HepG2 (cell line): ENCODE results near the gene PLEKHA8. TPM values are rescaled to one million over a fixed set of nuclear protein-coding genes. Genes with fewer than 3 reads are reported as not detected.
A peak's percentile ranks its signal among the peaks of the same experiment; 100 is the strongest.

ENCODE experiments used
- BRD4 ChIP-seq: sonication (generic); formaldehyde crosslinking; IDR thresholded peaks from 2 replicates; pipeline ENCODE4 v1.4.0; 2020; ENCODE audit warnings: missing genetic modification reagents
- CENPX ChIP-seq: sonication (generic); formaldehyde crosslinking; IDR thresholded peaks from 2 replicates; pipeline ENCODE4 v1.9.0; 2021; ENCODE audit warnings: mild to moderate bottlenecking, missing genetic modification reagents, moderate library complexity
- CREB1 ChIP-seq, 2 experiments: fragments of 450-650 bp in 1 of 2; IDR thresholded peaks; 2 replicates each; pipeline ENCODE4 v1.6.1; 2016 to 2017; ENCODE audit warnings: control low read depth in 1 of 2, mild to moderate bottlenecking in 1 of 2, missing compliant biosample characterization in 1 of 2, missing genetic modification characterization in 1 of 2
- CSRNP2 ChIP-seq: sonication (generic); formaldehyde crosslinking; conservative IDR thresholded peaks from 2 replicates; pipeline ENCODE4 v1.8.0; 2022; ENCODE audit warnings: low read depth, missing genetic modification reagents
- GATAD2A ChIP-seq: IDR thresholded peaks from 2 replicates; pipeline ENCODE4 v1.6.1; 2016
- ISX ChIP-seq: sonication (generic); formaldehyde crosslinking; conservative IDR thresholded peaks from 2 replicates; pipeline ENCODE4 v1.5.0; 2020; ENCODE audit warnings: missing genetic modification reagents
- JARID2 ChIP-seq: sonication (generic); formaldehyde crosslinking; IDR thresholded peaks from 2 replicates; pipeline ENCODE4 v1.8.1; 2023; ENCODE audit warnings: missing genetic modification reagents, inconsistent platforms; ENCODE audit not compliant: insufficient replicate concordance
- KAT7 ChIP-seq: IDR thresholded peaks from 2 replicates; pipeline ENCODE4 v1.6.1; 2018; ENCODE audit warnings: borderline replicate concordance, missing compliant biosample characterization
- KDM5B ChIP-seq: sonication (generic); formaldehyde crosslinking; IDR thresholded peaks from 2 replicates; pipeline ENCODE4 v1.4.0; 2020; ENCODE audit warnings: missing genetic modification reagents, mild to moderate bottlenecking, borderline replicate concordance
- KLF6 ChIP-seq: IDR thresholded peaks from 2 replicates; pipeline ENCODE4 v1.8.0; 2016; ENCODE audit warnings: missing biosample characterization, missing genetic modification reagents
- NFKBIZ ChIP-seq: IDR thresholded peaks from 2 replicates; pipeline ENCODE4 v1.6.1; 2018; ENCODE audit warnings: missing genetic modification reagents, missing compliant biosample characterization
- NR2F6 ChIP-seq, 2 experiments: IDR thresholded peaks; 2 replicates each; pipeline ENCODE4 v1.6.1; 2016; ENCODE audit warnings: antibody characterized with exemption in 1 of 2, mild to moderate bottlenecking in 1 of 2
- SALL2 ChIP-seq: sonication (generic); formaldehyde crosslinking; IDR thresholded peaks from 2 replicates; pipeline ENCODE4 v1.8.1; 2023; ENCODE audit warnings: mild to moderate bottlenecking, missing genetic modification reagents, inconsistent platforms
- SNAPC2 ChIP-seq: sonication (generic); formaldehyde crosslinking; IDR thresholded peaks from 2 replicates; pipeline ENCODE4 v1.8.1; 2022; ENCODE audit warnings: mild to moderate bottlenecking, missing genetic modification reagents
- ZBTB2 ChIP-seq: sonication (generic); formaldehyde crosslinking; IDR thresholded peaks from 2 replicates; pipeline ENCODE4 v1.8.0; 2022; ENCODE audit warnings: low read depth, missing genetic modification reagents
- ZNF121 ChIP-seq: sonication (generic); formaldehyde crosslinking; IDR thresholded peaks from 2 replicates; pipeline ENCODE4 v1.5.0; 2020; ENCODE audit warnings: mild to moderate bottlenecking, missing genetic modification reagents
- ZNF235 ChIP-seq: sonication (generic); formaldehyde crosslinking; IDR thresholded peaks from 2 replicates; pipeline ENCODE4 v1.8.1; 2023; ENCODE audit warnings: mild to moderate bottlenecking, missing genetic modification reagents, borderline replicate concordance
- ZNF335 ChIP-seq: sonication (generic); formaldehyde crosslinking; IDR thresholded peaks from 2 replicates; pipeline ENCODE4 v1.4.0; 2020; ENCODE audit warnings: missing genetic modification reagents
- ZNF552 ChIP-seq: sonication (generic); formaldehyde crosslinking; IDR thresholded peaks from 2 replicates; pipeline ENCODE4 v1.9.0; 2022; ENCODE audit warnings: missing genetic modification reagents, mild to moderate bottlenecking, borderline replicate concordance
- ZNF75D ChIP-seq: sonication (generic); formaldehyde crosslinking; IDR thresholded peaks from 2 replicates; pipeline ENCODE4 v1.8.1; 2023; ENCODE audit warnings: missing genetic modification reagents, mild to moderate bottlenecking, borderline replicate concordance
- ZNF83 ChIP-seq: sonication (generic); formaldehyde crosslinking; IDR thresholded peaks from 2 replicates; pipeline ENCODE4 v1.4.0; 2020; ENCODE audit warnings: missing genetic modification reagents, mild to moderate bottlenecking, borderline replicate concordance
- ZNF883 ChIP-seq: sonication (generic); formaldehyde crosslinking; IDR thresholded peaks from 2 replicates; pipeline ENCODE4 v1.5.1; 2020; ENCODE audit warnings: mild to moderate bottlenecking, missing genetic modification reagents; ENCODE audit errors: not compliant biosample characterization
- ZSCAN31 ChIP-seq: sonication (generic); formaldehyde crosslinking; IDR thresholded peaks from 2 replicates; pipeline ENCODE4 v1.5.0; 2020; ENCODE audit warnings: low read depth, mild to moderate bottlenecking, missing genetic modification reagents
- polyA plus RNA-seq, 8 experiments: library from polyadenylated mRNA; depleted of rRNA in 3 of 8; stranded (reverse) in 7 of 8; unstranded in 1 of 8; fragments of >200 nt; fragmentation: Illumina TruSeq in 4 of 8; extraction: Trizol in 4 of 8; gene quantifications; 2 replicates each; pipeline versions ENCODE4 v1.2.1 to v1.2.3, GENCODE V29; 2011 to 2016; ENCODE audit warnings: low read depth in 4 of 8, missing spikeins in 1 of 8, mixed read lengths in 1 of 8; ENCODE audit not compliant: insufficient read depth in 1 of 8
- total RNA-seq, 5 experiments: library from RNA; depleted of rRNA; stranded (reverse); fragments of >200 nt; fragmentation: Illumina TruSeq; extraction: Trizol; gene quantifications; 2 replicates each; pipeline ENCODE4 v1.2.3, GENCODE V29; 2016; ENCODE audit warnings: low read depth in 1 of 5
- TF ChIP-seq, protein P1 (sequence below): sonication (generic); formaldehyde crosslinking; IDR thresholded peaks from 2 replicates; pipeline ENCODE4 v1.8.0; 2023; ENCODE audit warnings: mild to moderate bottlenecking, missing genetic modification reagents
- TF ChIP-seq, protein P2 (sequence below): sonication (generic); formaldehyde crosslinking; IDR thresholded peaks from 2 replicates; pipeline ENCODE4 v1.5.0; 2020; ENCODE audit warnings: missing genetic modification reagents

The PLEKHA8 gene
- total and polyA plus RNA-seq, 2 of the 13 experiments (the other 11 are each of a cell fraction or from before 2014, with no cell fraction given): 12.5 to 26.4 TPM

DNA sequence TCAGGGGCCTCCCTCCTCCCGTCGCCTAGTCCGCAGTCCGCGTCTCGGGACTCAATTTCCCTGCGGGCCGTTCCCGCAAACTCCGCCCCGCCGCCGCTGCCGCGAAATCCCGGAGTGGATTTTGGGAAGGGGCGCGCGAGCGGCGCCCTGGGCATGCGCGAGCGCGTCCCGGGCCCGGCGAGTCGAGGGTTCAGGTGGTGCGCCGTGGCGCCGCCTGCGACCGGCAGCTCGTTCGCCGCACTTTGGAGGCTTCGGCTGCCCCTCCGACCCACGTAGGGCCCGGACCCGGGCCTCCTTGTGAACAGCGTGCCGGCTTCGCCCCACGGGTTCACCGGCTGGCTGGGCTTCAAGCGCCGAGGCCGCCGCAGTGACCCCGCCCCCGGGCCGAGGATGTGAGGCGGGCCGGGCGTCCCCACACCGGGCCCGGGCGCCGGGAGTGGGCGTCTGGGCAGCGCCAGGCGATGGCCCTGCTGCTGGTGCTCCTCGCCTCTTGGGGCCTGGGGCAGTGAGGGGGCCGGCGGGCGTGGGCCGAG lies at the start of gene PLEKHA8 (continued):
- no peak for TF ChIP-seq CSRNP2 (CRISPR knock-in tag)
- no peak for TF ChIP-seq NR2F6 (IDR thresholded peaks at IDR 0.05)
- peak; percentile 57; the same call in 1 of the 2 replicates for TF ChIP-seq NR2F6 (CRISPR knock-in tag; IDR thresholded peaks at IDR 0.05)
- no peak for TF ChIP-seq GATAD2A (CRISPR knock-in tag)
- no peak for TF ChIP-seq ISX (CRISPR knock-in tag)
- no peak for TF ChIP-seq SNAPC2 (CRISPR knock-in tag)
- TF ChIP-seq ZNF75D: no peak
- TF ChIP-seq KDM5B (CRISPR knock-in tag): peak; percentile 78
- no peak for TF ChIP-seq ZNF552
- no peak; the same call in 1 of the 2 replicates for TF ChIP-seq SALL2 (CRISPR knock-in tag)
- peak; percentile 88; the same call in 1 of the 2 replicates for TF ChIP-seq ZNF235 (CRISPR knock-in tag)
- TF ChIP-seq, protein P1, sequence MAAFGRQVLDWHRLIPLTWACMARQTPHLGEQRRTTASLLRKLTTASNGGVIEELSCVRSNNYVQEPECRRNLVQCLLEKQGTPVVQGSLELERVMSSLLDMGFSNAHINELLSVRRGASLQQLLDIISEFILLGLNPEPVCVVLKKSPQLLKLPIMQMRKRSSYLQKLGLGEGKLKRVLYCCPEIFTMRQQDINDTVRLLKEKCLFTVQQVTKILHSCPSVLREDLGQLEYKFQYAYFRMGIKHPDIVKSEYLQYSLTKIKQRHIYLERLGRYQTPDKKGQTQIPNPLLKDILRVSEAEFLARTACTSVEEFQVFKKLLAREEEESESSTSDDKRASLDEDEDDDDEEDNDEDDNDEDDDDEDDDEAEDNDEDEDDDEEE (CRISPR knock-in tag): no peak; the same call in 1 of the 2 replicates
- TF ChIP-seq CREB1 (IDR thresholded peaks at IDR 0.05): peak; percentile 38; the same call in 1 of the 2 replicates
- no peak for TF ChIP-seq CREB1 (CRISPR knock-in tag; IDR thresholded peaks at IDR 0.05)
- TF ChIP-seq ZNF121 (CRISPR knock-in tag): no peak
- TF ChIP-seq ZNF335: no peak
- TF ChIP-seq, protein P2, sequence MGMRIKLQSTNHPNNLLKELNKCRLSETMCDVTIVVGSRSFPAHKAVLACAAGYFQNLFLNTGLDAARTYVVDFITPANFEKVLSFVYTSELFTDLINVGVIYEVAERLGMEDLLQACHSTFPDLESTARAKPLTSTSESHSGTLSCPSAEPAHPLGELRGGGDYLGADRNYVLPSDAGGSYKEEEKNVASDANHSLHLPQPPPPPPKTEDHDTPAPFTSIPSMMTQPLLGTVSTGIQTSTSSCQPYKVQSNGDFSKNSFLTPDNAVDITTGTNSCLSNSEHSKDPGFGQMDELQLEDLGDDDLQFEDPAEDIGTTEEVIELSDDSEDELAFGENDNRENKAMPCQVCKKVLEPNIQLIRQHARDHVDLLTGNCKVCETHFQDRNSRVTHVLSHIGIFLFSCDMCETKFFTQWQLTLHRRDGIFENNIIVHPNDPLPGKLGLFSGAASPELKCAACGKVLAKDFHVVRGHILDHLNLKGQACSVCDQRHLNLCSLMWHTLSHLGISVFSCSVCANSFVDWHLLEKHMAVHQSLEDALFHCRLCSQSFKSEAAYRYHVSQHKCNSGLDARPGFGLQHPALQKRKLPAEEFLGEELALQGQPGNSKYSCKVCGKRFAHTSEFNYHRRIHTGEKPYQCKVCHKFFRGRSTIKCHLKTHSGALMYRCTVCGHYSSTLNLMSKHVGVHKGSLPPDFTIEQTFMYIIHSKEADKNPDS (CRISPR knock-in tag): no peak
- no peak for TF ChIP-seq CENPX (CRISPR knock-in tag)
- no peak for TF ChIP-seq ZNF83 (CRISPR knock-in tag)
- 0 out of 2 replicates have a peak, but pooled peaks have one; percentile 26 for TF ChIP-seq ZBTB2 (CRISPR knock-in tag)
- TF ChIP-seq ZNF883: no peak
- TF ChIP-seq KLF6 (CRISPR knock-in tag): 0 out of 2 replicates have a peak, but pooled peaks have one; percentile 36
- TF ChIP-seq JARID2 (CRISPR knock-in tag): peak; percentile 32
- 0 out of 2 replicates have a peak, but pooled peaks have one; percentile 24 for TF ChIP-seq BRD4 (CRISPR knock-in tag)
- TF ChIP-seq ZSCAN31 (CRISPR knock-in tag): peak; percentile 83
- 0 out of 2 replicates have a peak, but pooled peaks have one; percentile 26 for TF ChIP-seq NFKBIZ (CRISPR knock-in tag)
- TF ChIP-seq KAT7: no peak; the same call in 1 of the 2 replicates
